SK-N-SH (cell line): Measurements from ENCODE around the gene GAP43. TPM values are rescaled to one million over a fixed set of nuclear protein-coding genes. Genes with fewer than 3 reads are reported as not detected.
A peak's percentile ranks its signal among the peaks of the same experiment; 100 is the strongest.

ENCODE experiments used
- CTCF ChIA-PET: fragments of 300-600, 350-600 bp; formaldehyde crosslinking; extraction: SDS; loops from one replicate; lab custom pipeline; 2021; lab: Yijun Ruan, JAX
- POLR2A ChIA-PET: fragments of 350-600 bp; sonication (Branson Sonifier 250); formaldehyde crosslinking; extraction: SDS; loops from one replicate; lab custom pipeline; 2020; ENCODE audit warnings: antibody characterized with exemption, inconsistent platforms; lab: Yijun Ruan, JAX
- DNase-seq: peaks from one replicate; pipeline ENCODE4 v3.0.0; 2012
- H2AFZ ChIP-seq: fragments of 200-600 bp; sonication (generic); 2 replicates; pipeline ENCODE4 v1.8.1; 2016; ENCODE audit warnings: antibody characterized with exemption, mild to moderate bottlenecking, low read depth
- H3F3A ChIP-seq: fragments of 200-600 bp; sonication (generic); replicated peaks from 2 replicates; pipeline ENCODE3; 2016; ENCODE audit warnings: antibody characterized with exemption, mild to moderate bottlenecking; ENCODE audit not compliant: insufficient read depth
- H3K27ac ChIP-seq, 2 experiments: fragments of 200-500 bp in 1 of 2; fragments of 200-600 bp in 1 of 2; sonication (Bioruptor generic) in 1 of 2; sonication (generic), shearing (Covaris generic) in 1 of 2; 2 replicates each; pipeline versions ENCODE4 v1.5.1 to v1.6.1; 2014 to 2016; ENCODE audit warnings: low read depth in 2 of 2, inconsistent platforms in 1 of 2, low read length in 1 of 2, mild to moderate bottlenecking in 1 of 2, mixed read lengths in 1 of 2
- H3K27me3 ChIP-seq: fragments of 200-600 bp; sonication (generic), shearing (Covaris generic); 2 replicates; pipeline ENCODE4 v1.6.1; 2016; ENCODE audit warnings: mixed run types; ENCODE audit not compliant: insufficient read depth
- H3K36me3 ChIP-seq, 2 experiments: fragments of 200-500 bp in 1 of 2; fragments of 200-600 bp in 1 of 2; sonication (Bioruptor generic) in 1 of 2; sonication (generic) in 1 of 2; replicated peaks in 1 of 2; 2 replicates each; pipeline versions ENCODE3 to v1.5.1; 2014 to 2016; ENCODE audit warnings: low read length in 1 of 2, mild to moderate bottlenecking in 1 of 2; ENCODE audit not compliant: insufficient read depth in 2 of 2, control insufficient read depth in 1 of 2
- H3K4me1 ChIP-seq, 2 experiments: fragments of 200-500 bp in 1 of 2; fragments of 200-600 bp in 1 of 2; sonication (Bioruptor generic) in 1 of 2; sonication (generic), shearing (Covaris generic) in 1 of 2; 2 replicates each; pipeline versions ENCODE4 v1.5.1 to v1.6.1; 2014 to 2016; ENCODE audit warnings: low read depth in 1 of 2, low read length in 1 of 2, mixed run types in 1 of 2; ENCODE audit not compliant: insufficient read depth in 2 of 2, control insufficient read depth in 1 of 2
- H3K4me2 ChIP-seq: fragments of 200-600 bp; sonication (generic), shearing (Covaris generic); 2 replicates; pipeline ENCODE4 v1.6.1; 2017; ENCODE audit warnings: mixed run types
- H3K4me3 ChIP-seq, 2 experiments: fragments of 200-500 bp in 1 of 2; fragments of 200-600 bp in 1 of 2; sonication (Bioruptor generic) in 1 of 2; sonication (generic), shearing (Covaris generic) in 1 of 2; 2 replicates each; pipeline versions ENCODE4 v1.5.1 to v1.8.1; 2014 to 2016; ENCODE audit warnings: low read depth in 2 of 2, inconsistent platforms in 1 of 2, low read length in 1 of 2, mild to moderate bottlenecking in 1 of 2, mixed read lengths in 1 of 2, moderate library complexity in 1 of 2
- H3K79me2 ChIP-seq: fragments of 200-600 bp; sonication (generic); 2 replicates; pipeline ENCODE4 v1.8.1; 2017; ENCODE audit warnings: mild to moderate bottlenecking; ENCODE audit not compliant: insufficient read depth
- H3K9ac ChIP-seq: fragments of 200-600 bp; sonication (generic); 2 replicates; pipeline ENCODE4 v1.6.1; 2017; ENCODE audit warnings: mixed run types
- H3K9me2 ChIP-seq: fragments of 200-600 bp; sonication (generic); 2 replicates; pipeline ENCODE4 v1.6.1; 2017; ENCODE audit warnings: mixed run types
- H3K9me3 ChIP-seq: fragments of 200-600 bp; sonication (generic); 2 replicates; pipeline ENCODE4 v1.6.1; 2017; ENCODE audit warnings: mixed run types, mild to moderate bottlenecking, moderate library complexity
- H4K20me1 ChIP-seq: fragments of 200-600 bp; sonication (generic); 2 replicates; pipeline ENCODE4 v1.6.1; 2017; ENCODE audit warnings: mild to moderate bottlenecking, mixed run types; ENCODE audit not compliant: insufficient read depth
- CHD2 ChIP-seq: fragments of 150-350 bp; IDR thresholded peaks from 2 replicates; pipeline ENCODE4 v1.6.1; 2018; ENCODE audit warnings: low read length; ENCODE audit not compliant: partially characterized antibody
- CTCF ChIP-seq: fragments of 200-600 bp; sonication (generic); IDR thresholded peaks from 2 replicates; pipeline ENCODE4 v1.6.1; 2017; ENCODE audit warnings: antibody characterized with exemption, mild to moderate bottlenecking, moderate library complexity
- EP300 ChIP-seq, 2 experiments: IDR thresholded peaks; 2 replicates each; pipeline versions ENCODE4 v1.4.0 to v1.6.1; 2012; ENCODE audit warnings: borderline replicate concordance in 1 of 2, low read depth in 1 of 2, low read length in 1 of 2
- FOSL2 ChIP-seq: IDR thresholded peaks from 2 replicates; pipeline ENCODE4 v1.4.0; 2012; ENCODE audit warnings: low read depth, mild to moderate bottlenecking, moderate library complexity, borderline replicate concordance
- GATA2 ChIP-seq: sonication (generic); formaldehyde crosslinking; IDR thresholded peaks from 2 replicates; pipeline ENCODE4 v1.5.0; 2020; ENCODE audit warnings: mild to moderate bottlenecking, missing genetic modification reagents
- IRF3 ChIP-seq: fragments of 150-350 bp; IDR thresholded peaks from 2 replicates; pipeline ENCODE4 v1.6.1; 2016; ENCODE audit warnings: mild to moderate bottlenecking, low read depth, low read length
- MEF2A ChIP-seq: IDR thresholded peaks from 2 replicates; pipeline ENCODE4 v1.4.0; 2012; ENCODE audit warnings: low read depth, borderline replicate concordance
- MXI1 ChIP-seq: IDR thresholded peaks from 2 replicates; pipeline ENCODE4 v1.6.1; 2012; ENCODE audit warnings: mild to moderate bottlenecking, low read depth, low read length, improper control_type of control experiment
- NRF1 ChIP-seq: IDR thresholded peaks from 2 replicates; pipeline ENCODE4 v1.6.1; 2012; ENCODE audit warnings: low read depth, mild to moderate bottlenecking, low read length
- PBX3 ChIP-seq: IDR thresholded peaks from 2 replicates; pipeline ENCODE4; 2012
- RCOR1 ChIP-seq: fragments of 150-350 bp; IDR thresholded peaks from 2 replicates; pipeline ENCODE4 v1.6.1; 2017; ENCODE audit warnings: antibody characterized with exemption, low read length
- RFX5 ChIP-seq: IDR thresholded peaks from 2 replicates; pipeline ENCODE4 v1.6.1; 2012; ENCODE audit warnings: mild to moderate bottlenecking, improper control_type of control experiment, low read length
- SMC3 ChIP-seq: IDR thresholded peaks from 2 replicates; pipeline ENCODE4 v1.6.1; 2012; ENCODE audit warnings: low read depth, low read length, improper control_type of control experiment
- TAF1 ChIP-seq: IDR thresholded peaks from 2 replicates; pipeline ENCODE4 v1.6.1; 2012; ENCODE audit warnings: low read depth, mild to moderate bottlenecking, low read length, moderate library complexity, borderline replicate concordance
- ZBTB33 ChIP-seq: IDR thresholded peaks from 2 replicates; pipeline ENCODE4 v1.4.0; 2012; ENCODE audit warnings: low read depth, borderline replicate concordance
- WGBS: methylation state at CpG from one replicate; pipeline ENCODE4 v1.1.6; 2017; ENCODE audit warnings: low lambda C conversion rate; 5-methylcytosine and 5-hydroxymethylcytosine counted together
- polyA plus RNA-seq, 3 experiments: library from polyadenylated mRNA; depleted of rRNA; stranded (reverse); fragments of >200 nt; gene quantifications; 2 replicates each; pipeline ENCODE4 v1.2.3, GENCODE V29; 2012

Gene GAP43
- polyA plus RNA-seq, 1 of the 3 experiments (the other 2 are of a cell fraction): 14.0 TPM

- Histone ChIP-seq H3K4me3 (no peak overlapping the region), H3K27ac (no peak overlapping the region), H3K9me3 (no peaks in the 10 kb centered on the region), H3K4me1 (peaks cover 15 to 25% of the 10 kb centered on the region in 2 experiments; a peak in 3 of 4 replicates), H2AFZ (no peak overlapping the region), H3K9me2 (no peaks in the 10 kb centered on the region), H3K9ac (no peak overlapping the region), H4K20me1 (no peaks in the 10 kb centered on the region), H3K4me2 (no peak overlapping the region), H3K36me3 (no peaks in the 10 kb centered on the region), H3F3A (peaks cover 4% of the 10 kb centered on the region), H3K27me3 (no peaks in the 10 kb centered on the region), H3K79me2 (no peaks in the 10 kb centered on the region)
- no peak for TF ChIP-seq RCOR1
- TF ChIP-seq EP300 (IDR thresholded peaks at IDR 0.05; ENCODE audit: borderline replicate concordance in 1 of 2, low read depth in 1 of 2, low read length in 1 of 2): no peak
- no peak for TF ChIP-seq GATA2 (CRISPR knock-in tag)
- no peak for TF ChIP-seq IRF3
- no peak for TF ChIP-seq TAF1
- TF ChIP-seq NRF1: no peak
- TF ChIP-seq FOSL2: no peak
- no peak for TF ChIP-seq MEF2A
- TF ChIP-seq MXI1: no peak
- POLR2A ChIA-PET: no interaction called here
- CTCF ChIA-PET: interaction anchor here (1.7 kb wide), 1 partner anchor 77 kb away, joined by 10 read pairs; no protein-coding TSS in a partner anchor
- DNase-seq: no peak
- 62% methylated on average over 3 of the region's 3 CpGs for WGBS
These were observed 83.1 kb downstream of the GAP43 start for GRCh38 chr3:115706311-115706829.

GRCh38 chr3:115708540-115708939 lies 85.2 kb downstream of the GAP43 start:
- ChIA-PET CTCF (interaction anchor here (0.9 to 4.2 kb wide), 3 partner anchors 8 to 76 kb away, joined by 4 to 29 read pairs (median 4); no protein-coding TSS in a partner anchor), POLR2A (no interaction called here)
- no peaks in the 10 kb centered on the region for H3K9me2 ChIP-seq
- H3K4me3 ChIP-seq: no peak overlapping the region
- no peaks in the 10 kb centered on the region for H3K36me3 ChIP-seq
- WGBS: 66% methylated on average over 2 of the region's 2 CpGs
- H3K9ac ChIP-seq: no peak overlapping the region
- no peak overlapping the region for H2AFZ ChIP-seq
- peak overlapping the region in 1 of 2 experiments; percentile 99; a peak in 2 of 4 replicates for H3K27ac ChIP-seq
- H3F3A ChIP-seq: peaks cover 19% of the 10 kb centered on the region
- no peaks in the 10 kb centered on the region for H3K27me3 ChIP-seq
- H4K20me1 ChIP-seq: no peaks in the 10 kb centered on the region
- no peaks in the 10 kb centered on the region for H3K79me2 ChIP-seq
- DNase-seq: no peak
- no peak overlapping the region for H3K4me2 ChIP-seq
- no peaks in the 10 kb centered on the region for H3K9me3 ChIP-seq
- peaks cover 34 to 43% of the 10 kb centered on the region in 2 experiments; a peak in 3 of 4 replicates for H3K4me1 ChIP-seq
- TF ChIP-seq ZBTB33: no peak
- TF ChIP-seq MXI1: no peak
- TF ChIP-seq RFX5: no peak
- TF ChIP-seq CTCF: no peak
- TF ChIP-seq PBX3: no peak
- no peak for TF ChIP-seq EP300 (IDR thresholded peaks at IDR 0.05; ENCODE audit: borderline replicate concordance in 1 of 2, low read depth in 1 of 2, low read length in 1 of 2)
- no peak for TF ChIP-seq SMC3
- no peak for TF ChIP-seq CHD2
- TF ChIP-seq TAF1: no peak
- TF ChIP-seq IRF3: no peak
